Neuronal stem cell (in vitro differentiated cells): ENCODE measurements around the gene PSMB3.
A peak's percentile ranks its signal among the peaks of the same experiment; 100 is the strongest.

Experiments used
- DNase-seq: peaks from one replicate; pipeline ENCODE4 v3.0.0-alpha.2; 2013; ENCODE audit warnings: low spot score
- H2AFZ ChIP-seq: one replicate; pipeline ENCODE4 v1.6.1; 2013; ENCODE audit warnings: mild to moderate bottlenecking, low read length, inconsistent platforms
- H2AK5ac ChIP-seq: 2 replicates; pipeline ENCODE4 v1.6.1; 2013; ENCODE audit warnings: low read depth, mild to moderate bottlenecking, inconsistent platforms, low read length, moderate library complexity, mixed read lengths
- H2BK120ac ChIP-seq: 2 replicates; pipeline ENCODE4 v1.6.1; 2013; ENCODE audit warnings: low read depth, mild to moderate bottlenecking, inconsistent platforms, low read length, moderate library complexity, mixed read lengths
- H2BK12ac ChIP-seq: one replicate; pipeline ENCODE4 v1.6.1; 2013; ENCODE audit warnings: low read length, inconsistent platforms
- H2BK15ac ChIP-seq: 2 replicates; pipeline ENCODE4 v1.6.1; 2013; ENCODE audit warnings: mild to moderate bottlenecking, low read length, inconsistent platforms, mixed read lengths
- H2BK5ac ChIP-seq: one replicate; pipeline ENCODE4 v1.6.1; 2013; ENCODE audit warnings: inconsistent platforms, mild to moderate bottlenecking, low read length, moderate library complexity
- H3K14ac ChIP-seq: one replicate; pipeline ENCODE4 v1.6.1; 2013; ENCODE audit warnings: low read length, inconsistent platforms
- H3K18ac ChIP-seq: 2 replicates; pipeline ENCODE4 v1.6.1; 2013; ENCODE audit warnings: low read length, inconsistent platforms
- H3K23ac ChIP-seq: 2 replicates; pipeline ENCODE4 v1.6.1; 2013; ENCODE audit warnings: low read depth, mild to moderate bottlenecking, mixed read lengths, low read length, inconsistent platforms; ENCODE audit not compliant: poor library complexity
- H3K27ac ChIP-seq: replicated peaks from 3 replicates; pipeline ENCODE4 v1.5.1; 2013; ENCODE audit warnings: low read length, inconsistent platforms
- H3K27me3 ChIP-seq, 3 experiments: 2 replicates each; pipeline ENCODE4 v1.6.1; 2013; ENCODE audit warnings: low read length in 3 of 3, mild to moderate bottlenecking in 2 of 3, inconsistent platforms in 1 of 3, low read depth in 1 of 3, mixed read lengths in 1 of 3, moderate library complexity in 1 of 3; ENCODE audit not compliant: control insufficient read depth in 3 of 3, insufficient read depth in 3 of 3
- H3K36me3 ChIP-seq, 2 donors: replicated peaks in 1 of 2; 2 replicates each; pipeline ENCODE4 v1.6.1; 2013; ENCODE audit warnings: low read length in 2 of 2; ENCODE audit not compliant: control insufficient read depth in 2 of 2, insufficient read depth in 2 of 2
- H3K4ac ChIP-seq: 2 replicates; pipeline ENCODE4 v1.6.1; 2013; ENCODE audit warnings: inconsistent platforms, mild to moderate bottlenecking, low read length, moderate library complexity
- H3K4me1 ChIP-seq, 2 donors: 1 replicate in 1 of 2; 2 replicates in 1 of 2; pipeline ENCODE4 v1.6.1; 2013; ENCODE audit warnings: low read length in 2 of 2, low read depth in 1 of 2; ENCODE audit not compliant: control insufficient read depth in 2 of 2, insufficient read depth in 1 of 2
- H3K4me2 ChIP-seq: one replicate; pipeline ENCODE4 v1.6.1; 2013; ENCODE audit warnings: mild to moderate bottlenecking, low read length, inconsistent platforms; ENCODE audit not compliant: insufficient read depth, poor library complexity, severe bottlenecking
- H3K4me3 ChIP-seq, 2 donors: 2 replicates each; pipeline ENCODE4 v1.5.1; 2013; ENCODE audit warnings: low read length in 2 of 2, mild to moderate bottlenecking in 2 of 2, inconsistent platforms in 1 of 2, moderate library complexity in 1 of 2
- H3K79me1 ChIP-seq: one replicate; pipeline ENCODE4 v1.6.1; 2013; ENCODE audit warnings: low read depth, mild to moderate bottlenecking, inconsistent platforms, low read length, moderate library complexity
- H3K9ac ChIP-seq: one replicate; pipeline ENCODE4 v1.6.1; 2013; ENCODE audit warnings: mild to moderate bottlenecking, low read depth, low read length, inconsistent platforms; ENCODE audit not compliant: poor library complexity
- H3K9me3 ChIP-seq, 2 donors: replicated peaks in 1 of 2; 2 replicates each; pipeline versions ENCODE3 to v1.6.1; 2013; ENCODE audit warnings: low read length in 2 of 2, mild to moderate bottlenecking in 2 of 2, inconsistent platforms in 1 of 2, low read depth in 1 of 2, mixed read lengths in 1 of 2, moderate library complexity in 1 of 2; ENCODE audit not compliant: control insufficient read depth in 2 of 2, insufficient read depth in 1 of 2
- H4K8ac ChIP-seq: one replicate; pipeline ENCODE4 v1.6.1; 2013; ENCODE audit warnings: low read depth, mild to moderate bottlenecking, inconsistent platforms, low read length, moderate library complexity
- H4K91ac ChIP-seq: one replicate; pipeline ENCODE4 v1.6.1; 2013; ENCODE audit warnings: low read length, low read depth, mild to moderate bottlenecking, inconsistent platforms; ENCODE audit not compliant: poor library complexity
- WGBS, 2 donors: extraction: QIAGEN DNeasy Blood & Tissue Kit; methylation state at CpG; one replicate each; pipeline ENCODE4 v1.1.7; 2013; ENCODE audit warnings: missing lambda C conversion rate in 2 of 2, mixed read lengths in 1 of 2; ENCODE audit not compliant: insufficient read length in 2 of 2, insufficient replicate concordance in 1 of 2; ENCODE audit errors: extremely low coverage in 2 of 2; 5-methylcytosine and 5-hydroxymethylcytosine counted together

PSMB3 gene

DNA sequence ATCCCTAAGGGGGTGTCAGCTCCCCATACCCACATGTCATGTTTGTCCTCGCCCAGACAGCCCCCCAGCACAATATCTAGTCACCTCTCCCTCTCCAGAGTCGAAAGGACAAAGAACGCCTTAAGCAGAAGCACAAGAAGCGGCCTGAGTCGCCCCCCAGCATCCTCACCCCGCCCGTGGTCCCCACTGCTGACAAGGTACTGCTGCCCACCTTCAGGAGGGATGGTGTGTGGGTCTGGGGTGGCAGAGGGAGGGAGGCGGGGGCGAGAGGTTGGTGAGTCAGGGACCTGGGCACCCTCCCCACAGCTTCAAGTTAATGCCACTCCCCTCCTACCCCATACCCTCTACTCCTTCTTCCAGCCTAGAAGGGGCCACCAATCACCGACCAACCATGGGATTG lies 39.9 kb upstream of the PSMB3 start:
- Histone ChIP-seq H3K14ac (no peak overlapping the region), H3K4me2 (no peak overlapping the region), H3K27me3 (no peaks in the 10 kb centered on the region), H3K4ac (no peak overlapping the region), H2BK5ac (no peak overlapping the region), H3K4me1 (peaks cover 0 to 2% of the 10 kb centered on the region in 2 donors), H4K8ac (no peak overlapping the region), H3K79me1 (no peaks in the 10 kb centered on the region), H3K18ac (no peak overlapping the region), H3K4me3 (no peak overlapping the region), H3K23ac (no peak overlapping the region), H3K27ac (no peak overlapping the region), H2BK12ac (no peak overlapping the region), H3K9me3 (no peaks in the 10 kb centered on the region), H3K9ac (peak overlapping the region; percentile 54), H4K91ac (no peak overlapping the region), H2BK15ac (no peak overlapping the region), H3K36me3 (peaks cover 11 to 91% of the 10 kb centered on the region in 2 donors), H2BK120ac (no peak overlapping the region), H2AK5ac (no peak overlapping the region), H2AFZ (no peak overlapping the region)
- no peak for DNase-seq
- no CpG with 5 or more reads among the region's 10 CpGs for WGBS, 2 donors

DNA sequence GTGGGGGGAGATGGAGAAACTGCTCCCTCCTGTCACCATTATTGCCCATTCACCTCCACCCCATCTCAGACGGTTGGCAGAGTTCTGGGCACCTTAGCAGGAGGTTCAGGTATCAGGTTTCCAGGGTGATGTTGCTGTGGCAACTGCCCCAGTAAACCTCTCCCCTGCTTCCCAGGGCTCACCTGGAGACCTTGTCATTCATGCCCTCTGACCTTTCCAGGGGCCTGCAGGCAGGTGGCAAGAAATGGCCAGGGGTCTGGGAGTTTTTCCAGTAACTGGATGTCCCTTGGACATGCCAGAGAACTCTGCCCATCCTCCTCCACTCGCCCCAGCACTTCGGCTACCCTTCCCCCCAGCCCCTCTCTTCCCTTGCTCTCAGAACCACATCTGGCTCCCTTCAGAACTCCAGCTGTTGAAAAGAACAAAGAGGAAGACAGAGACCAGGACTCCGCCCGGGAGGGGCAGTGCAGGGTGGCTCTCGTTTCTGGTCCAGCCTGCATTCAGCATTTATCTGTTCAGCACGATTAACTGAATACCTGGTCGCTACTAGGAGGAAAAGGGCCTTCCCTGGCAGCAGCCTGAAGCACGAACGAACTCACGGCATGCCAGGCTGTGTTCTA lies 39.0 kb upstream of the PSMB3 start:
- Histone ChIP-seq H2BK15ac (no peak overlapping the region), H3K79me1 (no peaks in the 10 kb centered on the region), H3K14ac (no peak overlapping the region), H3K4me2 (no peak overlapping the region), H3K36me3 (peaks cover 11 to 91% of the 10 kb centered on the region in 2 donors), H2AK5ac (no peak overlapping the region), H3K23ac (no peak overlapping the region), H3K18ac (no peak overlapping the region), H3K4me3 (no peak overlapping the region), H4K91ac (no peak overlapping the region), H3K9ac (peak overlapping the region; percentile 15), H3K9me3 (no peaks in the 10 kb centered on the region), H4K8ac (no peak overlapping the region), H2BK5ac (no peak overlapping the region), H3K27ac (no peak overlapping the region), H3K27me3 (no peaks in the 10 kb centered on the region), H2BK12ac (no peak overlapping the region), H3K4ac (no peak overlapping the region), H3K4me1 (peaks cover 0 to 3% of the 10 kb centered on the region in 2 donors), H2AFZ (no peak overlapping the region), H2BK120ac (no peak overlapping the region)
- DNase-seq: no peak
- no CpG with 5 or more reads among the region's 11 CpGs for WGBS, 2 donors

GRCh38 chr17:38715216-38715943 lies 37.2 kb upstream of the PSMB3 start:
- H3K4me2 ChIP-seq: no peak overlapping the region
- peaks cover 8 to 92% of the 10 kb centered on the region in 2 donors for H3K36me3 ChIP-seq
- no peak overlapping the region for H2BK12ac ChIP-seq
- H3K79me1 ChIP-seq: no peaks in the 10 kb centered on the region
- no peak overlapping the region for H3K23ac ChIP-seq
- no peak for DNase-seq
- no peak overlapping the region for H3K14ac ChIP-seq
- no peak overlapping the region for H2BK120ac ChIP-seq
- H3K27ac ChIP-seq: no peak overlapping the region
- no peak overlapping the region for H3K18ac ChIP-seq
- H3K9ac ChIP-seq: no peak overlapping the region
- H2AFZ ChIP-seq: no peak overlapping the region
- no peak overlapping the region for H2BK5ac ChIP-seq
- H3K4me3 ChIP-seq: no peak overlapping the region
- no peaks in the 10 kb centered on the region for H3K9me3 ChIP-seq
- no peak overlapping the region for H2BK15ac ChIP-seq
- H3K27me3 ChIP-seq: peaks cover 0 to 12% (median 0%) of the 10 kb centered on the region in 3 experiments
- WGBS, 2 donors: no CpG with 5 or more reads among the region's 9 CpGs
- no peak overlapping the region for H4K91ac ChIP-seq
- peaks cover 0 to 12% of the 10 kb centered on the region in 2 donors for H3K4me1 ChIP-seq
- no peak overlapping the region for H2AK5ac ChIP-seq
- no peak overlapping the region for H4K8ac ChIP-seq
- H3K4ac ChIP-seq: no peak overlapping the region

DNA sequence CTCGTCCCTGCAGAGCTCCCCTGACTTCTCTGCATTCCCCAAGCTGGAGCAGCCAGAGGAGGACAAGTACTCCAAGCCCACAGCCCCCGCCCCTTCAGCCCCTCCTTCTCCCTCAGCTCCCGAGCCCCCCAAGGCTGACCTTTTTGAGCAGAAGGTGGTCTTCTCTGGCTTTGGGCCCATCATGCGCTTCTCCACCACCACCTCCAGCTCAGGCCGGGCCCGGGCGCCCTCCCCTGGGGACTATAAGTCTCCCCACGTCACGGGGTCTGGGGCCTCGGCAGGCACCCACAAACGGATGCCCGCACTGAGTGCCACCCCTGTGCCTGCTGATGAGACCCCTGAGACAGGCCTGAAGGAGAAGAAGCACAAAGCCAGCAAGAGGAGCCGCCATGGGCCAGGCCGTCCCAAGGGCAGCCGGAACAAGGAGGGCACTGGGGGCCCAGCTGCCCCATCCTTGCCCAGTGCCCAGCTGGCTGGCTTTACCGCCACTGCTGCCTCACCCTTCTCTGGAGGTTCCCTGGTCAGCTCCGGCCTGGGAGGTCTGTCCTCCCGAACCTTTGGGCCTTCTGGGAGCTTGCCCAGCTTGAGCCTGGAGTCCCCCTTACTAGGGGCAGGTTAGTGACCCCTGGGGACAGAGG lies 36.1 kb upstream of the PSMB3 start:
- WGBS, 2 donors: no CpG with 5 or more reads among the region's 18 CpGs
- H3K27ac ChIP-seq: no peak overlapping the region
- H2AK5ac ChIP-seq: no peak overlapping the region
- H3K4me1 ChIP-seq: peaks cover 0 to 14% of the 10 kb centered on the region in 2 donors
- H2AFZ ChIP-seq: no peak overlapping the region
- H2BK15ac ChIP-seq: no peak overlapping the region
- H3K36me3 ChIP-seq: peaks cover 10 to 96% of the 10 kb centered on the region in 2 donors
- H3K23ac ChIP-seq: no peak overlapping the region
- no peak overlapping the region for H2BK120ac ChIP-seq
- H2BK5ac ChIP-seq: no peak overlapping the region
- no peak overlapping the region for H3K4me3 ChIP-seq
- H2BK12ac ChIP-seq: no peak overlapping the region
- no peak overlapping the region for H4K91ac ChIP-seq
- no peak overlapping the region for H3K14ac ChIP-seq
- H4K8ac ChIP-seq: no peak overlapping the region
- peaks cover 0 to 20% (median 2%) of the 10 kb centered on the region in 3 experiments for H3K27me3 ChIP-seq
- no peak overlapping the region for H3K9ac ChIP-seq
- no peak overlapping the region for H3K4me2 ChIP-seq
- no peak overlapping the region for H3K18ac ChIP-seq
- H3K9me3 ChIP-seq: no peaks in the 10 kb centered on the region
- H3K4ac ChIP-seq: no peak overlapping the region
- DNase-seq: no peak
- H3K79me1 ChIP-seq: no peaks in the 10 kb centered on the region
